Stimulated activated naive CD8-positive, alpha-beta T cell treated with anti-CD3 and anti-CD28 coated beads, Interleukin-15, amount 100 ng/mL, for 72 hours (primary cell): ENCODE measurements around the gene CTAG2.
"Not testable (repeated sequence)": the region's sequence is repeated elsewhere in the genome, so short reads cannot be mapped to it uniquely, and the experiment has no call there.

Source experiments
- ATAC-seq: fragments of 150-1000 bp; cut with Tn5 transposase; 2 replicates; pipeline ENCODE4 v1.10.0; 2021; ENCODE audit warnings: mild to moderate bottlenecking, moderate library complexity
- DNase-seq, 2 donors: peaks; one replicate each; pipeline ENCODE4 v3.0.0; 2021 to 2022
- H3K27ac Mint-ChIP-seq, 2 donors: one replicate each; pipeline ENCODE4 v1.8.0; 2022; ENCODE audit warnings: mild to moderate bottlenecking in 2 of 2, mixed read lengths in 2 of 2, moderate library complexity in 2 of 2
- H3K27me3 Mint-ChIP-seq: one replicate; pipeline ENCODE4 v1.8.0; 2022; ENCODE audit warnings: mixed read lengths
- H3K4me1 Mint-ChIP-seq: one replicate; pipeline ENCODE4 v1.8.0; 2022; ENCODE audit warnings: mild to moderate bottlenecking, mixed read lengths
- H3K4me3 Mint-ChIP-seq, 2 donors: one replicate each; pipeline ENCODE4 v1.8.0; 2022; ENCODE audit warnings: mild to moderate bottlenecking in 2 of 2, mixed read lengths in 2 of 2, moderate library complexity in 1 of 2
- H3K9me3 Mint-ChIP-seq, 2 donors: one replicate each; pipeline ENCODE4 v1.8.0; 2022; ENCODE audit warnings: mixed read lengths in 2 of 2

CTAG2 gene

GRCh38 chrX:154653413-154653812 lies at the start of gene CTAG2:
Gene CTAG2, minus strand, starts transcription at chrX:154653579. Its CDS starts 64 bp downstream, at chrX:154653515.
- not testable (repeated sequence) for H3K9me3 Mint-ChIP-seq, H3K4me3 Mint-ChIP-seq, H3K4me1 Mint-ChIP-seq, DNase-seq, H3K27me3 Mint-ChIP-seq, H3K27ac Mint-ChIP-seq
- peak; percentile 26 for ATAC-seq

GRCh38 chrX:154698630-154699248 lies 45.4 kb upstream of the CTAG2 start:
- peak overlapping the region in 1 of 2 donors; percentile 36 for H3K27ac Mint-ChIP-seq
- ATAC-seq (no peak), DNase-seq (no peak)
- H3K27me3 Mint-ChIP-seq: no peaks in the 10 kb centered on the region
- H3K4me1 Mint-ChIP-seq: no peaks in the 10 kb centered on the region
- no peak overlapping the region for H3K4me3 Mint-ChIP-seq
- H3K9me3 Mint-ChIP-seq: no peaks in the 10 kb centered on the region

DNA sequence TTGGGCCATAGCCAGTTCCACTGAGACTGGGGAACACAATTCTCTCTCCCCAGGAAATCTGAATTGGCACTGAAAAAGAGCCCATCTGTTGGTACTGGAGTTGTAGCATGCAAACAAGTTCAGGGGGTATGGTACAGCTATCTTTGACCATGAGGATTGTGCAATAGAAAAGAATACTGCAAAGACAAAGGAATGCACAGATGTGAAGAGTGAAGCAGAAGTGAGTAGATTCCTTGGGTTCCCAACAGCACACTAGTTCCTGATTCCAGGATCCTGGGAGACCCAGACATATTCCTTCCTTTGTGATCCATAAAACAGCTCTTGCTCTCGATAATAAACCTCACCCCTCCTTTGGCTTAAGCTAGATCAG lies 43.3 kb upstream of the CTAG2 start:
- Mint-ChIP-seq H3K4me3 (no peak overlapping the region), H3K27me3 (no peaks in the 10 kb centered on the region), H3K9me3 (no peaks in the 10 kb centered on the region), H3K4me1 (peaks cover 7% of the 10 kb centered on the region), H3K27ac (no peak overlapping the region)
- no peak for DNase-seq
- no peak for ATAC-seq

- Mint-ChIP-seq H3K4me3 (no peak overlapping the region), H3K27ac (no peak overlapping the region)
- peak; percentile 33 for ATAC-seq
Measured at GRCh38 chrX:154695911-154696675, 42.7 kb upstream of the CTAG2 start.

GRCh38 chrX:154693394-154693793 lies 40.0 kb upstream of the CTAG2 start:
- Mint-ChIP-seq H3K27ac (no peak overlapping the region), H3K4me1 (peaks cover 7% of the 10 kb centered on the region), H3K27me3 (no peaks in the 10 kb centered on the region), H3K9me3 (no peaks in the 10 kb centered on the region), H3K4me3 (no peak overlapping the region)
- peak; percentile 48 for ATAC-seq
- no peak for DNase-seq

More at GRCh38 chrX:154695911-154696675, 42.7 kb upstream of the CTAG2 start:
- no peak for DNase-seq
- Mint-ChIP-seq H3K9me3 (no peaks in the 10 kb centered on the region), H3K4me1 (peaks cover 7% of the 10 kb centered on the region), H3K27me3 (no peaks in the 10 kb centered on the region)

DNA sequence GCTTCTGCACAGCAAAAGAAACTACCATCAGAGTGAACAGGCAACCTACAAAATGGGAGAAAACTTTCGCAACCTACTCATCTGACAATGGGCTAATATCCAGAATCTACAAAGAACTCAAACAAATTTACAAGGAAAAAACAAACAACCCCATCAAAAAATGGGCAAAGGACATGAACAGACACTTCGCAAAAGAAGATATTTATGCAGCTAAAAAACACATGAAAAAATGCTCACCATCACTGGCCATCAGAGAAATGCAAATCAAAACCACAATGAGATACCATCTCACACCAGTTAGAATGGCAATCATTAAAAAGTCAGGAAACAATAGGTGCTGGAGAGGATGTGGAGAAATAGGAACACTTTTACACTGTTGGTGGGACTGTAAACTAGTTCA lies 37.1 kb upstream of the CTAG2 start:
- not testable (repeated sequence) for ATAC-seq, H3K9me3 Mint-ChIP-seq, H3K4me1 Mint-ChIP-seq, H3K4me3 Mint-ChIP-seq, H3K27ac Mint-ChIP-seq, DNase-seq, H3K27me3 Mint-ChIP-seq

- not testable (repeated sequence) for H3K27ac Mint-ChIP-seq, DNase-seq, H3K4me1 Mint-ChIP-seq, H3K4me3 Mint-ChIP-seq, ATAC-seq, H3K27me3 Mint-ChIP-seq
- peaks cover 19 to 35% of the 10 kb centered on the region in 2 donors for H3K9me3 Mint-ChIP-seq
Measured at GRCh38 chrX:154672084-154672483, 18.7 kb upstream of the CTAG2 start.

GRCh38 chrX:154670848-154671247 lies 17.5 kb upstream of the CTAG2 start:
- not testable (repeated sequence) for H3K27me3 Mint-ChIP-seq, DNase-seq, H3K4me1 Mint-ChIP-seq, H3K27ac Mint-ChIP-seq, ATAC-seq, H3K4me3 Mint-ChIP-seq
- H3K9me3 Mint-ChIP-seq: peaks cover 19 to 35% of the 10 kb centered on the region in 2 donors

DNA sequence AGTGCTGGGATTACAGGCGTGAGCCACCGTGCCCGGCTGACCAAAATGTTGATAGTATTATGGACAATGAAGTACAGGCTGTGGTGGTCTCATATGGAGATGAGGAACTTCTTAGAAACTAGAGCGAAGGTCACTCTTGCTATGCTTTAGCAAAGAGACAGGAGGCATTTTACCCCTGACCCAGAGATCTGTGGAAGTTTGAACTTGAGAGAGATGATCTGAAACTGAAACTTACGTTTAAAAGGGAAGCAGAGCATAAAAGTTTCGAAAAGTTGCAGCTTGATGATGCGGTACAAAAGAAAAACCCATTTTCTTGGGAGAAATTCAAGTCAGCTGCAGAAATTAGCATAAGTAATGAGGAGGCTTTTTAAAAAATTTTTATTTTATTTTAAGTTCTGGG lies 8.5 kb upstream of the CTAG2 start:
- no peaks in the 10 kb centered on the region for H3K9me3 Mint-ChIP-seq
- no peaks in the 10 kb centered on the region for H3K27me3 Mint-ChIP-seq
- DNase-seq (no peak), ATAC-seq (no peak)
- H3K27ac Mint-ChIP-seq: no peak overlapping the region
- H3K4me1 Mint-ChIP-seq: no peaks in the 10 kb centered on the region
- H3K4me3 Mint-ChIP-seq: no peak overlapping the region

DNA sequence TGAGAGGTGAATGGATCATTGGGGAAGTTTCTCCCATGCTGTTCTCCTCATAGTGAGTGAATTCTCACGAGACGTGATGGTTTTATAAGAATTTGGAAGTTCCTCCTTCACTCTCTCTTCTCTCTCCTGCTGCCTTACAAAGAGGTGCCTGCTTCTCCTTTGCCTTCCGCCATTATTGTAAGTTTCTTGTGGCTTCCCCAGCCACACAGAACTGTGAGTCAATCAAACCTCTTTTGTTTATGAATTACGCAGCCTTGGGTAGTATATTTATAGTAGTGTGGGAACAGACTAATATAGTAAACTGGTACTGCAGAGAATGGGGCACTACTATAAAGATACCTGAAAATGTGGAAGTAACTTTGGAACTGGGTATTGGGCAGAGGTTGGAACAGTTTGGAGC lies 7.8 kb upstream of the CTAG2 start:
- Mint-ChIP-seq H3K4me3 (no peak overlapping the region), H3K27ac (no peak overlapping the region), H3K9me3 (no peaks in the 10 kb centered on the region), H3K4me1 (no peaks in the 10 kb centered on the region), H3K27me3 (no peaks in the 10 kb centered on the region)
- DNase-seq (no peak), ATAC-seq (no peak)

DNA sequence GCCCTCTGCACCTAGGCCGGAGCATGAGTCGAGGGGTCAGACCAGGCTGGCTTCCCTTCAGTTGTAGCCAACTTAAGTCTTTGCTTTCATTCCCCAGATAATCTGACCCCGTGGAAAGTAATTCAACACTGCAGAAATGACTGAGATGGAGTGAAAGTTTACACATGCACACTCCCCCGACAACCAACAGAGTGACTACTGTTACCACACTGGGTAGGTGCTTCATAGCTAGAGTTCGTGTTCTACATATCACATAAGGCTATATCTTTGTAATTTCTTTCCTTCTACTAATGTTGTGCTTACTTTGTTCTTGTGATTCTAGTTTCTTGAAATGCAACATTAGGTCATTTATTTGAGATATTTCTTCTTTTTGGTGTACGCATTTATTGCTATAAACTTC lies 7.2 kb upstream of the CTAG2 start:
- H3K4me3 Mint-ChIP-seq: no peak overlapping the region
- H3K27ac Mint-ChIP-seq: no peak overlapping the region
- no peak for ATAC-seq
- H3K9me3 Mint-ChIP-seq: no peaks in the 10 kb centered on the region
- H3K27me3 Mint-ChIP-seq: no peaks in the 10 kb centered on the region
- no peak for DNase-seq
- H3K4me1 Mint-ChIP-seq: no peaks in the 10 kb centered on the region

DNA sequence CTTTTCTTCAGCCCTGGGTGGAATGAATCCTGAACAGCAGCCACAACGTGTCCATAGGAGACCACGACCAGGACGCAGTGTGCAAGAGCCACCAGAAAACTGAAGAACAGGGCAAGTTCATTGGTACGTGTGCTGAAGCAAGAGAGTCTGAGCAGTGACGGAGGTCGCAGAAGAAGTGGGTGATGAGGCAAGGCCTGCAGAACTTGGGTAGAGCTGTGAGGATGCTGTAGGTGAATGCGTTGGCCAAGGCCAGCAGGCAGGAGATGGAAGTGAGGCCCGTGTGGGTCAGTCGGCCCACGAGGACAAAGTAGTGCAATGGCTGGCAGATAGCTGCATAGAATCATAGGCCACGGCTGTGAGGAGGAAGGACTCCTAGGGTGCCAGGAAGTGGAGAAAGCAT lies 5.6 kb upstream of the CTAG2 start:
- no peak overlapping the region for H3K4me3 Mint-ChIP-seq
- H3K9me3 Mint-ChIP-seq: no peaks in the 10 kb centered on the region
- H3K27ac Mint-ChIP-seq: no peak overlapping the region
- H3K4me1 Mint-ChIP-seq: no peaks in the 10 kb centered on the region
- DNase-seq (no peak), ATAC-seq (no peak)
- H3K27me3 Mint-ChIP-seq: no peaks in the 10 kb centered on the region

DNA sequence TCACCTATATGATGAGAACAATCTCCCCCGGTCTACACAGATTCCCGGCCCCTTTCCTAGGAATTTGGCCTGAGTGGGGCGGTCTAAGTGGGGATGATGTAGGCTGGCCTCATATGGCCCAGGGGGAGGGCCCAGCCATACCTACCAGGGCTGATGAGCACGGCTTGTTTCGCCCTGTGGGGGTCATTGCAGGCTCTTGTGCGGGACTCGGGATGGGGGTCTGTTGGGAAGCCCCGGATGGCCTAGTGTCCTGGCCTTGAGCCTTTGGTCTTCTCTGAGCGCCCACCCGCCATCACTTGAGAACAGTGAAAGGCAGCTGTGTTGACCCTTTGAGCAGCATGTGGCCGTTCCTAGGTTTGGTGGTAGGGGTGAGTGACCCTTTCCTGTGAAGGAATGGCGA lies 4.8 kb upstream of the CTAG2 start:
- Mint-ChIP-seq H3K27me3 (no peaks in the 10 kb centered on the region), H3K9me3 (no peaks in the 10 kb centered on the region), H3K4me1 (no peaks in the 10 kb centered on the region), H3K27ac (no peak overlapping the region), H3K4me3 (no peak overlapping the region)
- DNase-seq: no peak
- no peak for ATAC-seq

- Mint-ChIP-seq H3K27ac (no peak overlapping the region), H3K27me3 (no peaks in the 10 kb centered on the region), H3K9me3 (no peaks in the 10 kb centered on the region), H3K4me3 (no peak overlapping the region), H3K4me1 (no peaks in the 10 kb centered on the region)
- DNase-seq: no peak
- no peak for ATAC-seq
Measured at GRCh38 chrX:154657226-154657805, 3.9 kb upstream of the CTAG2 start.

DNA sequence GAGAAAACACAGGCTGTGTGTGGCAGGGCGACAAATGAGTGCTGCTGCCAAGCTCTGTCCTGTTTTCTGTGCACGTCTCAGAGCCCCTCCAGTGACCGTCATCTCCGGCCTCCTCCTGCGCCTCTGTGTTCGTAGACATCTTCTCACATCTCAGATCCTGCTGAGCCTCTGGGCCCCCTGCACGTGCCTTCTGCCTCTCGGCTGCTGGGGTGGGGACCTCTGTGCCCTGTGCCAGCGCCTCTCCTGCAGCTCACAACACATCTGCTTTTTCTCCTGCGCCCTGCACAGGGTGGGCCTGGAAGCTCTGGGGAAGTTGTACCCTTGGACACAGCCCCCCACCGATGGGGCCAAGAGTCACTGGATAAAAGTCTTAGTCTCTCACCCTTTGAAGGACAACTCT lies 2.4 kb upstream of the CTAG2 start:
- no peak for DNase-seq
- no peak overlapping the region for H3K4me3 Mint-ChIP-seq
- no peaks in the 10 kb centered on the region for H3K4me1 Mint-ChIP-seq
- H3K9me3 Mint-ChIP-seq: no peaks in the 10 kb centered on the region
- H3K27ac Mint-ChIP-seq: no peak overlapping the region
- no peaks in the 10 kb centered on the region for H3K27me3 Mint-ChIP-seq
- no peak for ATAC-seq

- no peak overlapping the region for H3K27ac Mint-ChIP-seq
- H3K4me1 Mint-ChIP-seq: no peaks in the 10 kb centered on the region
- H3K9me3 Mint-ChIP-seq: no peaks in the 10 kb centered on the region
- H3K27me3 Mint-ChIP-seq: no peaks in the 10 kb centered on the region
- ATAC-seq (no peak), DNase-seq (no peak)
- H3K4me3 Mint-ChIP-seq: no peak overlapping the region
Measured at GRCh38 chrX:154655346-154655745, 2.0 kb upstream of the CTAG2 start.
